ENCODE measurements around the gene RHBDF1.
"Not testable (repeated sequence)": the region's sequence is repeated elsewhere in the genome, so short reads cannot be mapped to it uniquely, and the experiment has no call there.

RHBDF1 gene

DNA sequence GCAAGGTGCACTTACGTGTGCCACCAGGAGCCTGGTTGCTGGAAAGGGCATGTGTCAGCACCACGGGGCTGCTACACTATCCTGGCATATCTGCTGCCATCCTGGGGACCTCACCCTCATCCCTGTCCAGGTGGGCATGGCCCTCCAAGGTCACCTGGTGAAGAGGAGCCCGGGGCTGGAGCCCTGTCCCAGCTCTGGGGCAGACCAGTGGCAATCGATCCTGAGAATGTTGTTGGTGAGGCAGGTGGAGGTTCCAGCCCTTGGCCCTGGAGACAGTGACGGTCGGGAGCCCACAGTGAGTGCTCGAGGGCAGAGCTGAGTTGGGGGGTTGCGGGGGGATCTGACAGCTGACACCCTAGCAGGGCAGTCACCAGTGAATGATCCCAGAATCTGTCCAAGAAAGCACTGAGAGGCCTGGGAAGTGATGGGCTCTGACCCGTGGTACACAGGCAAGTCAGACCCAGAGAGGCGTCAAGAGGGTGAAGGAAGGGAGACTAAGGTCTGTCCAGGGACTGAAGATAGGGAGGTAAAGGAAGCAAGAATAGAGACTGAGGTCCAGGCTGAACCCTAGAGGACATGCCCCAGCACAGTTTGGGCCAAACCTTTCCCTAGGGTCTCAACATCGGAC, 36.6 kb downstream of the RHBDF1 start:
- DNase-seq = no peak

DNA sequence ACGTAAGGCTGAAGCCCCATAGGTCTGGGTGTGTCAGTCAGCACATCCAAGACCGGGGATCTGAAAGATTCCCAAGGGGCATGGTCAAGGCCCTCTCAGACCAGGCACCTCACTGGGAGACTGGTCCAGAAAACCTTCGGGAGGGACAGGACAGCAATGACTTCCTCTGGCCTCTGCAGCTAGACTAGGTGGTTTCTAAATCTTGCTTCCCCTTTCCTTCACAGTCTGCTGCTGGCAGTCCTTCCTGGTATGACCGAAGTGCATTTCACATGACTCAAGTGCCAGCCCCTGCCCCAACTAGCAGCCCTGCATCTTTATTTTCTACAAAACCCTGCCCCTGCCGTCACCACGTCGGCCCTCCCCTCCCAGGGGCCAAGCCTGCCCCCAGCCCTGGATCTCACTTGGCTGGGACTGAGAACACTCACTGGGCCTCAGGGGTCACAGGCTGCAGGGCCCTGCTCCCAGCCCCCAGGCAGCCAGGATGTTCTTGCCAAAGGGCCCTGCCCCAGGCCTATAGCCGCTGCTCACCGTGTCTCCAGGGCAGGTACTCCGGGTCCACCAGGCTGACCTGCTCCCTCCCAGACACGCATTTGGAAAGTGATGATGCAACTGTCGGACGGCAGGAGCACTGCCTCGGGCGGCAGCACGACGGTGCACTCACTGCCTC, 37.3 kb downstream of the RHBDF1 start:
- DNase-seq = no peak

DNA sequence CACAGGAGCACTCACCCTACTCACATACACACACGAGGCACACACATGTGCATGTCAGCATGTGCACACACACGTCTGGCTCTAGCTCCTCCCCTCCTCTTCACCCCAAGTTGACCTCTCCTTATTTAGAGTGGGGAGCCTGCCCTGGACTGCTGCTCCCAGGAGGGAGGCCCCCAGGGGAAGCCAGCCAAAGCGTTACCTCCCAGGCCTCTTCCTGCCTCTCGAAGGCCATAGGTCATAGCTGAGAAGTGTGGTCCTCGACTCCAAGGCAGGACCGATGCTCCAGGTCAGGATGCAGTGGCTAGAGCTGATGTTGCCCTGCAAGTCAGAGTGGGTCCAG, 37.8 kb downstream of the RHBDF1 start:
- DNase-seq = no peak

DNA sequence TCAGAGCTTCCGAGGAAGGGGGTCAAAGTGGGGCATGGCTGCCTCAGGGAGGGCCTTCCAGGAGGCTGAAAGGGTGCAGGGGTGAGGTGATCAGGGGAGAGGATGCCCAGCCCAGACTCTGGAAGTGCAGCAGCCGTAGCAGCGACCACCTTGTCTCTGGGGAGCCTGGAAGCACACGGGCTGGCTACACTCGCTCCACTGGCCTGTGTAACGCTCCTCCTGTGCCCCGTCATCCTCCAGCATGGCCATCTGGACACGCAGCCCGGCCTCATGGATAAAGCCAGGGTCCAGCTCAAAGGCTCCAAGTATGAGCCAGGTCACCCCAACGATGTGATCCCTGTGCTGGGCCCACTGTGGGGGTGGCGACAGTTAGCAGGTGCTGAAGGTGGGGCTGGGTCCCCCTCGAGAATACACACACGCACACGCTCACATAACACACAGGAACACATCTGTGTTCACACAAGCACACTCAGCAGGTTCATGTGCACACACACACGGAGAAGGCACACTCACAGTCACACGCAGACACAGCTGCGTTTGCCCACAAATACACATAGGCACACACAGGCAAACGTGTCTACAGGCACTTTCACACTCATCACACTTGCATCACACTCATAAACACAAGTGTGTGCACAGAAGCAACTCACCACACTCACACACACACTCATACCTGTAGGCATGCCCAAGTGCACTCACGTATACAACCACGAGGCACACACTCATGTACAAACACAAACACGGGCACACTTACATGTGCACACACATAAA, 38.4 kb downstream of the RHBDF1 start:
- DNase-seq = no peak

DNA sequence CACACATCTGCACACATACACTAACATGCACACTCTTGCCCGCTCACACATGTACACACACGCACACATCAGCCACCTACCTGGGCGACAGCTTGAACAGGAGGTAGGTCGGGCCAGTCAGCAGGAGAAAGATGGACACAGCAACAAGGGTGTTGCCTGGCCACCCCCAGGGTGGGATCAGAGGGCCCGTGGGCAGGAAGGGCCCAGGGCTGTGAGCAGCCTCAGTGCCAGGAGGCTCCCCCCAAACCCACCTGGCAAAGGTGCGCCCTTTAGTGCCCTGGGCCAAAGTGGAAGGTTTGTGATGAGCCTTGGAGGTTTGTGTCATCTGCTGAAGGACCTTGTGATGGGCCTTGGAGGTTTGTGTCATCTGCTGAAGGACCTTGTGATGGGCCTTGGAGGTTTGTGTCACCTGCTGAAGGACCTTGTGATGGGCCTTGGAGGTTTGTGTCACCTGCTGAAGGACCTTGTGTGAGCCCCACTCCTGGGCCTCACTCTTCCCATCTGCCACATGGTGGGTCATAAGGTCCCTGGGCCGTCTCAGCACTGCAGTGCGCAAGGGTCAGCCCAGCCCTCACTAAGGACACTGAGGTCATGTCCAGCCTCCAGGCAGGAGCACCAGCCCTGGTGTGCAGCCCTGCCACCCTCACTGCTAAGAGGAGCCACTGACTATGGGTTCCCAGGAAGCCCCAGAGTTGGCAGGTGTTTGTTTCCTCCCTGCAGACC, 39.1 kb downstream of the RHBDF1 start:
- DNase-seq = not testable (repeated sequence)

DNA sequence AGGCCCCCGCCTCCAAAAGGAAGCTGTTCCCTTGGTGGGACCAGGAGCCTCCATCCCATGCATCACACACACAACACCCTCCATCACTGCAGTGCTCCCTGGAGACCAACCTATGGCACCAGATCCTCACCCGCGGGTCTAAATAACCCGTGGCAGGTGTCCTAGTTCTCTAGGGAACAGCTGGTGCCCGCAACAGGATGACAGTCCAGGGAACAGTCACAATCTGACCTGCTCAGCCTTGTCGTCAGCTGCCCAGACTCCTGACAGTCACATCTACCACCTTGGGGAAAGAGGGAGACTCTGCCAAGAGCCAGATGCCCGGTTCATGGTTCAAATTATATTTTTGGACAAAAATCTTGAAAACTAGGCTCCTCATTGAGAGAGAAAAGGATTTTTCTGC, 41.8 kb downstream of the RHBDF1 start:
- not testable (repeated sequence) for DNase-seq

DNA sequence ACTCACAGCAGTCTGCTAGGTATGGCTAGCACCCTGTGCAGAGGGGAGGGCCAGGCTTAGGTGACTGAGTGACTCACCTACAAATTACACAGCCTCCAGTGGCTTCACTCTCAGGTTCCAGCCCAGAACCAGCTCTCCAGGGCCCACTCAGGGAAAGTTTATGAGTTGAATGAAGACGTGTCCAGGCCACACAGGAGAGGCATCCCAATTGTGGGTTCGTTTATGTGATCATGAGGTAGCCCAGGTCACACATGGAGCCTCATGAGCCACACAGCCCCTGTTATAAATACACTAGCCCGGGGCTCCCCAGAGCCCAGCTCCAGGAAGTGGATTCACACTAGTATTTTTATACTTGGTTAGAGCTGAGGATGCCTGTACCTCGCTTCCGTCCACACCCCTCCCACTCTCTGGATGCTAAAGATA, 46.5 kb downstream of the RHBDF1 start:
- DNase-seq = not testable (repeated sequence)

DNA sequence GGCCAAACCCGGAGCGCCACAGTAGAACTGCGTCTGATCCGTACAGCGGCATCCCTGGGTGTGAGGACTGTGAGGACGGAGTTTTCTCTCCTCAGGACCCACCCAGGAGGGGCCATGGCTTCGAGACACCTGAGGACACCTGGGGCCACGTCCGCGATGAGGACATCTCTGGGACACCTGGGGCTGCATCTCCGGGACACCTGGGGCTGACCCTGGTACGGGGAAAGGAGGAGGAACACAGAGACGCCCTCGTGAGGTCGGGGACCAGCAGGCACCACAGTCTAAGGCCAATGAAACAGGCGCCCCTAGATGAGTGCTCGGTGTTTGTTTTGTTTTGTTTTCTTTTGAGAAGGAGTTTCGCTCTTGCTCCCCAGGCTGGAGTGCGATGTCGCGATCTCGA, 48.3 kb downstream of the RHBDF1 start:
- not testable (repeated sequence) for DNase-seq

DNA sequence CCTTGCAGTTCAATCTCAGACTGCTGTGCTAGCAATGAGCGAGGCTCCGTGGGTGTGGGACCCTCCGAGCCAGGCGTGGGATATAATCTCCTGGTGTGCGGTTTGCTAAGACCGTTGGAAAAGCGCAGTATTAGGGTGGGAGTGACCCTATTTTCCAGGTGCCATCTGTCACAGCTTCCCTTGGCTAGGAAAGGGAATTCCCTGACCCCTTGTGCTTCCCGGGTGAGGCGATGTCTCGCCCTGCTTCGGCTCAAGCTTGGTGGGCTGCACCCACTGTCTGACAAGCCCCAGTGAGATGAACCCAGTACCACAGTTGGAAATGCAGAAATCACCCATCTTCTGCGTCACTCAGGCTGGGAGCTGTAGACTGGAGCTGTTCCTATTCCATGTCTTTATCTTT, 51.5 kb downstream of the RHBDF1 start:
- not testable (repeated sequence) for DNase-seq

DNA sequence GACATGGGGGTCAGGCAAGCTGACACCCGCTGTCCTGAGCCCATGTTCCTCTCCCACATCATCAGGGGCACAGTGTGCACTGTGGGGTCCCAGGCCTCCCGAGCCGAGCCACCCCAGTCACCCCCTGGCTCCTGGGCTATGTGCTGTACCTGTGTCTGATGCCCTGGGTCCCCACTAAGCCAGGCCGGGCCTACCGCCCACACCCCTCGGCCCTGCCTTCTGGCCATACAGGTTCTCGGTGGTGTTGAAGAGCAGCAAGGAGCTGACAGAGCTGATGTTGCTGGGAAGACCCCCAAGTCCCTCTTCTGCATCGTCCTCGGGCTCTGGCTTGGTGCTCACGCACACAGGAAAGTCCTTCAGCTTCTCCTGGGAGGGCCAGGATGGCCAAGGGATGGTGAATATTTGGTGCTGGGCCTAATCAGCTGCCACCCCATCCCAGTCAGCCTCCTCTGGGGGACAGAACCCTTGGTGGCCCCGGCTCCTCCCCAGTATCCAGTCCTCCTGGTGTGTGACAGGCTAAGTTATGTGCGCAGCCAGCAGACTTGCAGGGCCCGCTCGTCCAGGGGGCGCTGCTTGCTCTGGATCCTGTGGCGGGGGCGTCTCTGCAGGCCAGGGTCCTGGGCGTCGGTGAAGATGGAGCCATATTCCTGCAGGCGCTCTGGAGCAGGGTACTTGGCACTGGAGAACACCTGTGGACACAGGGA, 55.2 kb downstream of the RHBDF1 start:
- not testable (repeated sequence) for DNase-seq

DNA sequence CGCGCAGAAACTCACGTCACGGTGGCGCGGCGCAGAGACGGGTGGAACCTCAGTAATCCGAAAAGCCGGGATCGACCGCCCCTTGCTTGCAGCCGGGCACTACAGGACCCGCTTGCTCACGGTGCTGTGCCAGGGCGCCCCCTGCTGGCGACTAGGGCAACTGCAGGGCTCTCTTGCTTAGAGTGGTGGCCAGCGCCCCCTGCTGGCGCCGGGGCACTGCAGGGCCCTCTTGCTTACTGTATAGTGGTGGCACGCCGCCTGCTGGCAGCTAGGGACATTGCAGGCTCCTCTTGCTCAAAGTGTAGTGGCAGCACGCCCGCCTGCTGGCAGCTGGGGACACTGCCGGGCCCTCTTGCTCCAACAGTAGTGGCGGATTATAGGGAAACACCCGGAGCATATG, 61.7 kb downstream of the RHBDF1 start:
- peak; percentile 89 for DNase-seq

DNA sequence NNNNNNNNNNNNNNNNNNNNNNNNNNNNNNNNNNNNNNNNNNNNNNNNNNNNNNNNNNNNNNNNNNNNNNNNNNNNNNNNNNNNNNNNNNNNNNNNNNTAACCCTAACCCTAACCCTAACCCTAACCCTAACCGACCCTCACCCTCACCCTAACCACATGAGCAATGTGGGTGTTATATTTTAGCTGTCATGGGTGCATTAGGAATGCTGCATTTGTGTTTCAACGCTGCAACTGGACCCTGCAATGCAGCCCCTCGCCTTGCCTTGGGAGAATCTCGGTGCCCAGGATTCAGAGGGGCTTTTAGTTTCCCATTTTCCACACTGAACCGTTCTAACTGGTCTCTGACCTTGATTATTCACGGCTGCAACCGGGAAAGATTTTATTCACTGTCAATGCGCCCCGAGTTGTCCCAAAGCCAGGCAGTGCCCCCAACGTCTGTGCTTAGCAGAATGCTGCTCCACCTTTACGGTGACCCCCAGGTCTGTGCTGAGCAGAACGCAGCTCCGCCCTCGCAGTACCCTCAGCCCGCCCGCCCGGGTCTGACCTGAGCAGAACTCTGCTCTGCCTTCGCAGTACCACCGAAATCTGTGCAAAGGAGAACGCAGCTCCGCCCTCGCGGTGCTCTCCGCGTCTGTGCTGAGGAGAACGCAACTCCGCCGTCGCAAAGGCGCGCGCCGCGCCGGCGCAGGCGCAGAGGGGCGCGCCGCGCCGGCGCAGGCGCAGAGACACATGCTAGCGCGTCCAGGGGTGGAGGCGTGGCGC, 62.3 kb downstream of the RHBDF1 start:
- DNase-seq = peak; percentile 88
